Neural crest cell (in vitro differentiated cells): Measurements from ENCODE around the gene PGK1. TPM values are rescaled to one million over a fixed set of nuclear protein-coding genes. Genes with fewer than 3 reads are reported as not detected.

ENCODE experiments used
- DNase-seq: peaks from one replicate; pipeline ENCODE4 v3.0.0; 2021; ENCODE audit warnings: low read depth, mixed read lengths, low spot score
- H3K27ac Mint-ChIP-seq: one replicate; pipeline ENCODE4 v1.8.0; 2021; ENCODE audit warnings: mild to moderate bottlenecking, mixed read lengths; ENCODE audit not compliant: unreplicated experiment
- H3K27me3 Mint-ChIP-seq: 2 replicates; pipeline ENCODE4 v1.8.0; 2021; ENCODE audit warnings: low read depth, mild to moderate bottlenecking, mixed read lengths
- H3K36me3 Mint-ChIP-seq: 2 replicates; pipeline ENCODE4 v1.8.0; 2021; ENCODE audit warnings: low read depth, mild to moderate bottlenecking, mixed read lengths
- H3K4me1 Mint-ChIP-seq: 2 replicates; pipeline ENCODE4 v1.8.0; 2021; ENCODE audit warnings: mixed read lengths
- H3K4me3 Mint-ChIP-seq: one replicate; pipeline ENCODE4 v1.8.0; 2021; ENCODE audit warnings: mild to moderate bottlenecking, mixed read lengths
- H3K9me3 Mint-ChIP-seq: 2 replicates; pipeline ENCODE4 v1.8.0; 2021; ENCODE audit warnings: mixed read lengths
- total RNA-seq: library from RNA; stranded (reverse); gene quantifications from 2 replicates; pipeline ENCODE4 v1.2.1, GENCODE V29; 2021
- TF ChIP-seq, protein P1 (sequence below): fragments of 200-600 bp; sonication (generic); conservative IDR thresholded peaks from 2 replicates; pipeline ENCODE4 v1.5.0; 2021; ENCODE audit warnings: antibody characterized with exemption, mild to moderate bottlenecking

The PGK1 gene
- total RNA-seq, 1 donor from 2014 or later, result 219 TPM

DNA sequence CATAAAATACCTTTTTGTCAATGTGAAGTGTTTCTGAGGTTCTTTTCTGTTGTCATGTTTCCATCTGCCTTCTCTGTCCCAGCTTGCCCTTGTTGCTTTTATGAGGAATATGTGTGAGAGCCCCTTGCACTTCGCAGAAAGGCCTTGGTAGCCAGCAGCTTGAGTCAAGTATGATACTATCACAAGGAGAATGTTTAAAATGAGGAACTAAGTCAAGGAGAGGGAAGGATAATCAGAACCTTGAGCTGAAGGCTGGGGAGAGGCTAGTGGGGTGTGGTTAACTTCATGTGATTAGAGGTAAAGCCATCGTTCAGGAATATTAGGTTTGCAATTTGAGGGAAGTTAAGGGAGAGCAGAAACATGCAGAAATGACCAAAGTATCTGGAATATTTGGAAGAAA lies 12.7 kb downstream of the PGK1 start:
- peaks cover 10% of the 10 kb centered on the region for H3K36me3 Mint-ChIP-seq
- no peaks in the 10 kb centered on the region for H3K27me3 Mint-ChIP-seq
- H3K9me3 Mint-ChIP-seq, result no peaks in the 10 kb centered on the region
- H3K27ac Mint-ChIP-seq, result no peak overlapping the region
- TF ChIP-seq, protein P1, sequence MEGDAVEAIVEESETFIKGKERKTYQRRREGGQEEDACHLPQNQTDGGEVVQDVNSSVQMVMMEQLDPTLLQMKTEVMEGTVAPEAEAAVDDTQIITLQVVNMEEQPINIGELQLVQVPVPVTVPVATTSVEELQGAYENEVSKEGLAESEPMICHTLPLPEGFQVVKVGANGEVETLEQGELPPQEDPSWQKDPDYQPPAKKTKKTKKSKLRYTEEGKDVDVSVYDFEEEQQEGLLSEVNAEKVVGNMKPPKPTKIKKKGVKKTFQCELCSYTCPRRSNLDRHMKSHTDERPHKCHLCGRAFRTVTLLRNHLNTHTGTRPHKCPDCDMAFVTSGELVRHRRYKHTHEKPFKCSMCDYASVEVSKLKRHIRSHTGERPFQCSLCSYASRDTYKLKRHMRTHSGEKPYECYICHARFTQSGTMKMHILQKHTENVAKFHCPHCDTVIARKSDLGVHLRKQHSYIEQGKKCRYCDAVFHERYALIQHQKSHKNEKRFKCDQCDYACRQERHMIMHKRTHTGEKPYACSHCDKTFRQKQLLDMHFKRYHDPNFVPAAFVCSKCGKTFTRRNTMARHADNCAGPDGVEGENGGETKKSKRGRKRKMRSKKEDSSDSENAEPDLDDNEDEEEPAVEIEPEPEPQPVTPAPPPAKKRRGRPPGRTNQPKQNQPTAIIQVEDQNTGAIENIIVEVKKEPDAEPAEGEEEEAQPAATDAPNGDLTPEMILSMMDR, result no peak
- H3K4me3 Mint-ChIP-seq, result no peak overlapping the region
- no peak for DNase-seq
- H3K4me1 Mint-ChIP-seq, result no peaks in the 10 kb centered on the region

DNA sequence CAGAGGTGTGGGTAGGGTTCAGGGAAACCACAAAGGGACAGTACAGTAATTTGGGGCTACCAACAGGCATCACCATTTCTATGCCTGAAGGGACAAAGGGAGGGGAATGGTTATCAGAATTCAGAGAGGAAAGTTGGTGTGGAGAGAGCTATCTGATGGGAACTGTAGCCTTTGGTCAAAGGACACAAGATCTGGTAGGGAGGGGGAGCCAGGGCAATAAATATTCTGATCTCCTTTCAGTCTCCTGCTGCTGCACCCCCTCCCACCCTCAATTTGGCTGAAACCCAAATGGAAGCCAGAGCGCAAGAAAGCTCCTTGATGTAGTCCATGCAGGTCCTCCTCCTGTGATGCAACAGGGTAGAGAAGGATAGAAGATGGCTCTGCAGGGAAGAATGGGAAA lies 14.6 kb downstream of the PGK1 start:
- Mint-ChIP-seq H3K27me3 (no peaks in the 10 kb centered on the region), H3K36me3 (peaks cover 14% of the 10 kb centered on the region)

DNA sequence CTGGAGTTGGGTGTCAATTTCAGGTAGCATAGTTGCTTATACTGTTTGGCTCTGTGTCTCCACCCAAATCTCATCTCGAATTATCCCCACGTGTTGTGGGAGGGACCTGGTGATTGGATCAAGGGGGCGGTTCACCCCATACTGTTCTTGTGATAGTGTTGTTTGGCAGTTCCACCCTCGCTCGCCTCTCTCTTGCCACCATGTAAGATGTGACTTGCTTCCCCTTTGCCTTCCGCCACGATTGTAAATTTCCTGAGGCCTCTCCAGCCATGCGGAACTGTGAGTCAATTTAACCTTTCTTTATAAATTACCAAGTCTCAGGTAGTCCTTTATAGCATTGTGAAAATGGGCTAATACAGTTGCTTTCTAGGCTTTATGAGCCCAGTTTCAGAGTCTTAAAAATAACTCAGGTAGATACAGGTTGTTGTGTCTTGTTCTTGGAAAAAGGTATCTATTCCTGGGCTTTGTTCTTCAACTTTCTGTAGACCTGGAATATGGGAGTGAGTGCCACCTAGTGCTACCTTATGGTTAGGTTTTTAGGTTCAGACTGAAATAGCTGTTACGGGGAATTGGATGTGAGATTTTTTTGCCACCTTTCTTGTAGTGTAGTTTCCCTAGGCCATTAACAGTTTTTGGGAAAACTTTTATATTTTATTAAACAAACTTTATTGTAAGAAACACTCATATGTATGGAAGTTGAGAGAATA lies 15.6 kb downstream of the PGK1 start:
- Mint-ChIP-seq H3K27ac (no peak overlapping the region), H3K36me3 (peaks cover 21% of the 10 kb centered on the region), H3K9me3 (no peaks in the 10 kb centered on the region), H3K27me3 (no peaks in the 10 kb centered on the region), H3K4me3 (no peak overlapping the region), H3K4me1 (no peaks in the 10 kb centered on the region)
- TF ChIP-seq, protein P1, result peak; percentile 52
- DNase-seq, result no peak

More for the DNA sequence above, 14.6 kb downstream of the PGK1 start:
- Mint-ChIP-seq H3K27ac (no peak overlapping the region), H3K9me3 (no peaks in the 10 kb centered on the region), H3K4me3 (no peak overlapping the region), H3K4me1 (no peaks in the 10 kb centered on the region)
- TF ChIP-seq, protein P1, result no peak
- no peak for DNase-seq

DNA sequence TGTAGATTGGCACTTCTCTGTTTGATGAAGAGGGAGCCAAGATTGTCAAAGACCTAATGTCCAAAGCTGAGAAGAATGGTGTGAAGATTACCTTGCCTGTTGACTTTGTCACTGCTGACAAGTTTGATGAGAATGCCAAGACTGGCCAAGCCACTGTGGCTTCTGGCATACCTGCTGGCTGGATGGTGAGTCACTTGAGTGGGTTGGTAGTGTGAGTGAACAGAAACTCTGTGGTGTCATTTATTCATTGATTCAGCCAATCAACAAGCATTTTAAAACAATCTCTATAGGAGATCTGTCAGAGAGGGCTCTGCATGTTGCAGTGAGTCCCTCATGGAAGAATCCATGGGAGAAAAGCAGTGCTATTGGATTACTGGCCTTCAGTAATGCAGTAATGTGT lies 19.1 kb downstream of the PGK1 start:
- DNase-seq, result no peak
- Mint-ChIP-seq H3K4me3 (no peak overlapping the region), H3K27ac (no peak overlapping the region), H3K27me3 (no peaks in the 10 kb centered on the region), H3K4me1 (no peaks in the 10 kb centered on the region), H3K36me3 (peaks cover 20% of the 10 kb centered on the region), H3K9me3 (no peaks in the 10 kb centered on the region)
- TF ChIP-seq, protein P1, result no peak

- no peaks in the 10 kb centered on the region for H3K4me1 Mint-ChIP-seq
- H3K27ac Mint-ChIP-seq, result no peak overlapping the region
- H3K36me3 Mint-ChIP-seq, result peaks cover 22% of the 10 kb centered on the region
- DNase-seq, result no peak
- no peak overlapping the region for H3K4me3 Mint-ChIP-seq
- H3K27me3 Mint-ChIP-seq, result no peaks in the 10 kb centered on the region
- TF ChIP-seq, protein P1, result peak; percentile 29
- H3K9me3 Mint-ChIP-seq, result no peaks in the 10 kb centered on the region
Observed at GRCh38 chrX:78124307-78124706, 20.3 kb downstream of the PGK1 start.
